GM23248 (cell line): ENCODE results near the gene RSAD2. TPM values are rescaled to one million over a fixed set of nuclear protein-coding genes. Genes with fewer than 3 reads are reported as not detected.

Experiments used
- DNase-seq: peaks from one replicate; pipeline ENCODE4 v3.0.0-alpha.2; 2015
- H2AFZ ChIP-seq: fragments of 200-600 bp; sonication (generic); 2 replicates; pipeline ENCODE4 v1.6.1; 2016; ENCODE audit warnings: antibody characterized with exemption
- H3F3A ChIP-seq: fragments of 200-600 bp; sonication (generic); 2 replicates; pipeline ENCODE4 v1.6.1; 2016; ENCODE audit warnings: mild to moderate bottlenecking, antibody characterized with exemption, mixed run types; ENCODE audit not compliant: insufficient read depth
- H3K27ac ChIP-seq: fragments of 200-600 bp; sonication (generic); 2 replicates; pipeline ENCODE4 v1.5.1; 2016; ENCODE audit warnings: mild to moderate bottlenecking
- H3K27me3 ChIP-seq: fragments of 200-600 bp; sonication (generic); replicated peaks from 2 replicates; pipeline ENCODE4 v1.6.1; 2016; ENCODE audit warnings: mild to moderate bottlenecking; ENCODE audit not compliant: insufficient read depth
- H3K36me3 ChIP-seq: fragments of 200-600 bp; sonication (generic); 2 replicates; pipeline ENCODE4 v1.6.1; 2016; ENCODE audit warnings: low read depth, mild to moderate bottlenecking
- H3K4me1 ChIP-seq: fragments of 200-600 bp; sonication (generic); 2 replicates; pipeline ENCODE4 v1.6.1; 2016; ENCODE audit warnings: mild to moderate bottlenecking; ENCODE audit not compliant: insufficient read depth
- H3K4me2 ChIP-seq: fragments of 200-600 bp; sonication (generic); one replicate; pipeline ENCODE4 v1.6.1; 2016; ENCODE audit warnings: mild to moderate bottlenecking; ENCODE audit not compliant: unreplicated experiment
- H3K4me3 ChIP-seq: fragments of 200-600 bp; sonication (generic); 2 replicates; pipeline ENCODE4 v1.5.1; 2016; ENCODE audit warnings: mild to moderate bottlenecking
- H3K79me2 ChIP-seq: fragments of 200-600 bp; sonication (generic); 2 replicates; pipeline ENCODE4 v1.6.1; 2016; ENCODE audit warnings: mild to moderate bottlenecking; ENCODE audit not compliant: insufficient read depth
- H3K9ac ChIP-seq: fragments of 200-600 bp; sonication (generic); 2 replicates; pipeline ENCODE4 v1.6.1; 2016; ENCODE audit warnings: mild to moderate bottlenecking
- H3K9me2 ChIP-seq: fragments of 200-600 bp; sonication (generic); 2 replicates; pipeline ENCODE4 v1.6.1; 2016; ENCODE audit warnings: mixed run types, mild to moderate bottlenecking, moderate library complexity; ENCODE audit not compliant: insufficient read depth
- H3K9me3 ChIP-seq: fragments of 200-600 bp; sonication (generic); one replicate; pipeline ENCODE4 v1.6.1; 2017; ENCODE audit warnings: low read depth
- H4K20me1 ChIP-seq: fragments of 200-600 bp; sonication (generic); 2 replicates; pipeline ENCODE4 v1.6.0; 2016; ENCODE audit not compliant: insufficient read depth
- EZH2 ChIP-seq: fragments of 200-600 bp; sonication (generic); IDR thresholded peaks from 2 replicates; pipeline ENCODE4 v1.6.1; 2018; ENCODE audit warnings: antibody characterized with exemption, mild to moderate bottlenecking; ENCODE audit not compliant: insufficient read depth, poor library complexity, severe bottlenecking
- EZH2phosphoT487 ChIP-seq: fragments of 200-600 bp; sonication (generic); IDR thresholded peaks from 2 replicates; pipeline ENCODE4 v1.6.1; 2018; ENCODE audit warnings: antibody characterized with exemption, moderate library complexity, mild to moderate bottlenecking, low read depth; ENCODE audit not compliant: insufficient read depth
- WGBS, 2 experiments: methylation state at CpG; one replicate each; pipeline ENCODE4 v1.1.6; 2015 to 2017; ENCODE audit warnings: low lambda C conversion rate in 2 of 2, low coverage in 1 of 2; ENCODE audit errors: missing lambda C conversion rate in 2 of 2; 5-methylcytosine and 5-hydroxymethylcytosine counted together
- in situ Hi-C: fragments of 300-500 bp; cut with MboI; formaldehyde crosslinking; loops from 2 replicates; pipeline ENCODE4 v1.15.0; 2020
- polyA plus RNA-seq: library from polyadenylated mRNA; unstranded; fragments of >200 nt; fragmentation: Nextera tagmentation; extraction: Ambion mirVana; gene quantifications from 2 replicates; pipeline ENCODE4 v1.2.1, GENCODE V29; 2016
- total RNA-seq: library from RNA; depleted of rRNA; stranded (reverse); fragments of >200 nt; shearing (Covaris generic); gene quantifications from 2 replicates; pipeline ENCODE4 v1.2.3, GENCODE V29; 2014

RSAD2 gene
- total and polyA plus RNA-seq, 2 experiments from 2014 or later, result not detected

DNA sequence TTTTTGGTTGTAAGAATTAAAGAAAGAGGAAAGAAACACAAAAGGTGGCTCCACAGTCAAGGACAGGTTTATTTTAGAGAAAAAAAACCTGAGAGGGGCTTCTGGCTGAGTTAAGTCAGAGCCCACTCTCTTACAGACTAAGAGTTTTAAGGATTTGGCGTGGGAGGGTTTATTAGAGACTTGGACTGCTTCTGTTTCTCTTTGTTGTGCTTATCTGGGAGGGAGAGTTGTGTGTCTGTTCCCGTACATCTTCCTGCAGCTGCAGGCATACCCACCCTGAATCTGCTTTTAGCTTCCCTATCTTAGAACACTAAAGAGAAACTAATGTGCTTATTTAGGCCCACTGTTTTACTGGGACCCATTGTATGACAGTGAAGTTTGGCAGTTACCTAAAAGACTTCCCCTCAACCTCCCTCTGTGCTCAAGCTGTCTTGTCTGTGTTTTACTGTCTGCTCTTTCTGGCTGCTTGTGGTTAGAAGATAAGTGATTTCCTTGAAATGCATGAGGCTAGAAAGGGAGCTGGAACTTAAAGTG lies 2.7 kb downstream of the RSAD2 start:
- H3K27me3 ChIP-seq, result peaks cover 14% of the 10 kb centered on the region
- H3K79me2 ChIP-seq, result no peaks in the 10 kb centered on the region
- no peaks in the 10 kb centered on the region for H3K9me3 ChIP-seq
- no peaks in the 10 kb centered on the region for H3K9me2 ChIP-seq
- no peak overlapping the region for H2AFZ ChIP-seq
- DNase-seq, result no peak
- no peak overlapping the region for H3K27ac ChIP-seq
- in situ Hi-C loops, result no loop called here
- no peak for TF ChIP-seq EZH2phosphoT487
- no peak overlapping the region for H3K4me2 ChIP-seq
- no peaks in the 10 kb centered on the region for H3F3A ChIP-seq
- H3K36me3 ChIP-seq, result no peaks in the 10 kb centered on the region
- no peak overlapping the region for H3K9ac ChIP-seq
- H3K4me1 ChIP-seq, result no peaks in the 10 kb centered on the region
- WGBS, 2 experiments, result 29 to 53% methylated on average over 2 of the region's 2 CpGs
- no peak overlapping the region for H3K4me3 ChIP-seq
- H4K20me1 ChIP-seq, result no peaks in the 10 kb centered on the region

DNA sequence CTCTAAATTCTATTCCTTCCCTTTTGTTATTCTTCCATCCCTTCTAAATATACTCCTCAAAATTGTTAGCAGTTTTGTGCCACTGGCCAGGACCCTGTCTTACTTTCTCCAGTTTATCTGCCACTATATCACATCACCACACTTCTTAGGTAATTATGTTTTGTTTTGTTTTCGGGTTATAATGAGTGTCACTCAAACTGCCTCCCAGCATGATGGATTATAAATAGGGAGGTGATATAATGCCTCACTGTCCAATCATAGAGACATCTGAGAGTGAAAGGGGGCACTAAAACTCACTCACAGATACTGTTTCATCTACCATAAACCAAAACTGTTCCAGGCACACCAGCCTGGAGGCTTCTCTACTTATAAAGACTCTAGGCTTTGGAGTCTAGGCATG lies 3.5 kb downstream of the RSAD2 start:
- Histone ChIP-seq H3K4me3 (no peak overlapping the region), H3K36me3 (no peaks in the 10 kb centered on the region), H3K4me2 (no peak overlapping the region), H3K27me3 (peaks cover 14% of the 10 kb centered on the region), H3K27ac (no peak overlapping the region), H3K9me2 (no peaks in the 10 kb centered on the region), H3K4me1 (no peaks in the 10 kb centered on the region), H2AFZ (no peak overlapping the region), H4K20me1 (no peaks in the 10 kb centered on the region), H3K9ac (no peak overlapping the region), H3F3A (no peaks in the 10 kb centered on the region), H3K9me3 (no peaks in the 10 kb centered on the region), H3K79me2 (no peaks in the 10 kb centered on the region)
- no peak for DNase-seq
- TF ChIP-seq EZH2phosphoT487 (no peak), EZH2 (no peak)
- WGBS, 2 experiments, result 67 to 78% methylated on average over 1 of the region's 1 CpG
- in situ Hi-C loops, result no loop called here

DNA sequence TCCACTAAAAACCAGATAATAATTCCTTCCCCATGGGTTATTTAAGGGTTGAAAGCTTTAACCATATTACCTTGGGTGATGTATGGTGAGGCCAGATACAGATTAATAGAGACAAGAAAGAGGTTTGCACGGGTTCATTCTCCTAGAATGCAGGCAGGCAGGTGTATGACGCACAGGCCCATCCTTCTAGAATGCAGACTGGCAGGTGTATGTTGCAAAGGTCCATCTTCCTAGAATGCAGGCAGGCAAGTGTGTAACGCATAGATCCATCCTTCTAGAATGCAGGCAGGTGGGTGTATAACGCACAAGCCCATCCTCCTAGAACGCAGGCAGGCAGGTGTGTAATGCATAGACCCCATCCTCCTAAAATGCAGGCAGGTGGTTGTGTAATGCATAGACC lies 3.9 kb downstream of the RSAD2 start:
- no peak overlapping the region for H3K4me3 ChIP-seq
- H2AFZ ChIP-seq, result no peak overlapping the region
- TF ChIP-seq EZH2phosphoT487 (no peak), EZH2 (no peak)
- no peaks in the 10 kb centered on the region for H3K36me3 ChIP-seq
- H4K20me1 ChIP-seq, result no peaks in the 10 kb centered on the region
- H3K9me2 ChIP-seq, result no peaks in the 10 kb centered on the region
- no peaks in the 10 kb centered on the region for H3K4me1 ChIP-seq
- no peaks in the 10 kb centered on the region for H3K9me3 ChIP-seq
- H3K79me2 ChIP-seq, result no peaks in the 10 kb centered on the region
- no peak overlapping the region for H3K27ac ChIP-seq
- no peaks in the 10 kb centered on the region for H3F3A ChIP-seq
- DNase-seq, result no peak
- no peak overlapping the region for H3K4me2 ChIP-seq
- in situ Hi-C loops, result no loop called here
- WGBS, 2 experiments, result 52 to 56% methylated on average over 5 of the region's 5 CpGs
- H3K9ac ChIP-seq, result no peak overlapping the region
- peaks cover 14% of the 10 kb centered on the region for H3K27me3 ChIP-seq

DNA sequence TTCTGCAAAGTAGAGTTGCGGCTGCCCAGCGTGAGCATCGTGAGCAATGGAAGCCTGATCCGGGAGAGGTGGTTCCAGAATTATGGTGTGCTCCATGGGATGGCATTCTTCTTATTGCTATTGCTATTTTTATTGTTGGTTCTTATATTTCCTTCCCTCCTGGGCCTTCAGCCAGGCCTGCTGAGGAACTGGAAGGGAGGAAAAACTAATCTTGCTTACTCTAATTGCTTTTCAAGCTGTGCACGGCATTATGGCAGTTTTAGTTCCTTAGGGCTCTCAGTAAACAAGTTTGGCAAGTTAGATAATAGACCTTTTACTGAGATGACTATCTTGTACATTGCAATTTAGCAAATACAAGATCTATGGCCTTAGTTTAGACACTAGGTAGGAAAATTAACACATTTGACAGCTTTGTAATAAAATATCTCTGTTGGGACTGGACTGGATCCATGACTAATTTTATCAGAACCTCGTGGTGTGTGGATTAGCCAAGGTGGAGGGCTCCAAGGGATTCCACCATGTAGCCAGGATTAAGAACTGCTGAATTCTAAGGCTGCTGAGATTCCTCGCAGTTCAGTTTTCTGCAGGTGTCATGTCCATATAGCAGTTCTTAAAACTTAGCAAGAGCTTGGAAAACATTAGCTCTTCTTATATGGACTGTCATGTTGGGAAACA lies 6.0 kb downstream of the RSAD2 start:
- no peaks in the 10 kb centered on the region for H3K36me3 ChIP-seq
- TF ChIP-seq EZH2 (no peak), EZH2phosphoT487 (no peak)
- in situ Hi-C loops, result no loop called here
- no peaks in the 10 kb centered on the region for H3K9me2 ChIP-seq
- H3K9me3 ChIP-seq, result no peaks in the 10 kb centered on the region
- H3K4me2 ChIP-seq, result no peak overlapping the region
- peaks cover 7% of the 10 kb centered on the region for H3K27me3 ChIP-seq
- 55 to 63% methylated on average over 7 of the region's 7 CpGs for WGBS, 2 experiments
- H3K4me3 ChIP-seq, result no peak overlapping the region
- H3K9ac ChIP-seq, result no peak overlapping the region
- no peaks in the 10 kb centered on the region for H3K79me2 ChIP-seq
- H4K20me1 ChIP-seq, result no peaks in the 10 kb centered on the region
- no peak overlapping the region for H2AFZ ChIP-seq
- H3K27ac ChIP-seq, result no peak overlapping the region
- no peak for DNase-seq
- no peaks in the 10 kb centered on the region for H3F3A ChIP-seq
- H3K4me1 ChIP-seq, result no peaks in the 10 kb centered on the region
